OCI-LY3 (cell line): ENCODE data around the gene GAS5.
A peak's percentile ranks its signal among the peaks of the same experiment; 100 is the strongest.

Experiments
- H2AFZ ChIP-seq: fragments of 200-600, 300-600 bp; shearing (Covaris generic); 2 replicates; pipeline ENCODE4 v1.6.0; 2014; ENCODE audit warnings: antibody characterized with exemption, low read depth, low read length
- H3K27ac ChIP-seq: fragments of 200-600, 300-600 bp; sonication (generic); 2 replicates; pipeline ENCODE4 v1.5.1; 2014; ENCODE audit warnings: mild to moderate bottlenecking, low read length, moderate library complexity, mixed read lengths
- H3K27me3 ChIP-seq: fragments of 200-600, 300-600 bp; sonication (generic); 2 replicates; pipeline ENCODE4 v1.6.1; 2014; ENCODE audit warnings: low read depth, low read length, mixed read lengths
- H3K36me3 ChIP-seq: fragments of 200-600, 300-600 bp; sonication (generic); replicated peaks from 2 replicates; pipeline ENCODE3; 2014; ENCODE audit warnings: low read depth, low read length, mixed read lengths
- H3K4me1 ChIP-seq: fragments of 300-600, 200-600 bp; sonication (generic); 2 replicates; pipeline ENCODE4 v1.6.1; 2014; ENCODE audit warnings: low read length, mixed read lengths
- H3K4me2 ChIP-seq: fragments of 200-600, 300-600 bp; sonication (generic); 2 replicates; pipeline ENCODE4 v1.6.1; 2014; ENCODE audit warnings: low read length, mixed read lengths
- H3K4me3 ChIP-seq: fragments of 300-600, 200-600 bp; sonication (generic); 2 replicates; pipeline ENCODE4 v1.5.1; 2014; ENCODE audit warnings: antibody characterized with exemption, mild to moderate bottlenecking, low read length, moderate library complexity
- H3K79me2 ChIP-seq: fragments of 300-600, 200-600 bp; shearing (Covaris generic); 2 replicates; pipeline ENCODE4 v1.6.1; 2014; ENCODE audit warnings: mild to moderate bottlenecking, low read length, mixed read lengths
- H3K9ac ChIP-seq: fragments of 300-600, 200-600 bp; shearing (Covaris generic); 2 replicates; pipeline ENCODE4 v1.6.0; 2014; ENCODE audit warnings: mild to moderate bottlenecking, low read length, moderate library complexity
- H3K9me3 ChIP-seq: fragments of 200-600, 300-600 bp; shearing (Covaris generic); 2 replicates; pipeline ENCODE4 v1.6.1; 2014; ENCODE audit warnings: low read length, mixed read lengths; ENCODE audit not compliant: insufficient read depth
- H4K20me1 ChIP-seq: fragments of 200-600, 300-600 bp; sonication (generic); 2 replicates; pipeline ENCODE4 v1.6.1; 2016; ENCODE audit warnings: low read length, mixed read lengths; ENCODE audit not compliant: insufficient read depth
- CTCF ChIP-seq: fragments of 200-600, 300-600 bp; sonication (generic); IDR thresholded peaks from 2 replicates; pipeline ENCODE4 v1.5.1; 2014; ENCODE audit warnings: antibody characterized with exemption, low read length, low read depth
- EZH2phosphoT487 ChIP-seq: fragments of 200-600 bp; shearing (Covaris generic); IDR thresholded peaks from 2 replicates; pipeline ENCODE4 v1.6.1; 2018; ENCODE audit warnings: antibody characterized with exemption, mixed run types, low read depth

GAS5 gene

GRCh38 chr1:173878251-173878650 is 10.5 kb upstream of the GAS5 start:
- TF ChIP-seq CTCF (no peak), EZH2phosphoT487 (no peak)
- no peak overlapping the region for H3K4me2 ChIP-seq
- H3K36me3 ChIP-seq = peaks cover 2% of the 10 kb centered on the region
- no peaks in the 10 kb centered on the region for H4K20me1 ChIP-seq
- H3K27me3 ChIP-seq = no peaks in the 10 kb centered on the region
- H3K9me3 ChIP-seq = no peaks in the 10 kb centered on the region
- no peak overlapping the region for H3K27ac ChIP-seq
- no peak overlapping the region for H3K9ac ChIP-seq
- no peaks in the 10 kb centered on the region for H3K79me2 ChIP-seq
- H3K4me3 ChIP-seq = no peak overlapping the region
- H2AFZ ChIP-seq = no peak overlapping the region
- no peaks in the 10 kb centered on the region for H3K4me1 ChIP-seq

DNA sequence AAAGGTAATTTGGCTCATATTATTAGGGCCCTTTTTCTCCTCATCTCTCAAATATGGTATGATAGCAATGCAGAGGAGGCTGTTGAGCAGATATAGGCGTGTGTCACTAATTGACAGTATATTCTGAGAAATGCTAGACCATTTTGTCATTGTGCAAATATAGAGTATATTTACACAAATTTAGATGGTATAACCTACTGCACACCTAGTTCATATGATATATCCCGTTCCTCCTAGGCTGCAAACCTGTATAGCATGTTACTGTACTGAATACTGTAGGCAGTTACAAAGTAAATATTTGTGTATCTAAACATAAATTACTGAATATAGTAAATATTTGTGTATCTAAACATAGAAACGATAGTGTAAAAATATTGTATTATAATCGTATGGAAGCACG is 8.9 kb upstream of the GAS5 start:
- no peak overlapping the region for H2AFZ ChIP-seq
- no peak for TF ChIP-seq CTCF
- TF ChIP-seq EZH2phosphoT487 = no peak
- H3K36me3 ChIP-seq = peaks cover 2% of the 10 kb centered on the region
- H3K27me3 ChIP-seq = no peaks in the 10 kb centered on the region
- H3K4me2 ChIP-seq = no peak overlapping the region
- no peaks in the 10 kb centered on the region for H4K20me1 ChIP-seq
- no peaks in the 10 kb centered on the region for H3K9me3 ChIP-seq
- no peak overlapping the region for H3K4me3 ChIP-seq
- no peaks in the 10 kb centered on the region for H3K4me1 ChIP-seq
- H3K27ac ChIP-seq = no peak overlapping the region
- H3K79me2 ChIP-seq = no peaks in the 10 kb centered on the region
- H3K9ac ChIP-seq = no peak overlapping the region

DNA sequence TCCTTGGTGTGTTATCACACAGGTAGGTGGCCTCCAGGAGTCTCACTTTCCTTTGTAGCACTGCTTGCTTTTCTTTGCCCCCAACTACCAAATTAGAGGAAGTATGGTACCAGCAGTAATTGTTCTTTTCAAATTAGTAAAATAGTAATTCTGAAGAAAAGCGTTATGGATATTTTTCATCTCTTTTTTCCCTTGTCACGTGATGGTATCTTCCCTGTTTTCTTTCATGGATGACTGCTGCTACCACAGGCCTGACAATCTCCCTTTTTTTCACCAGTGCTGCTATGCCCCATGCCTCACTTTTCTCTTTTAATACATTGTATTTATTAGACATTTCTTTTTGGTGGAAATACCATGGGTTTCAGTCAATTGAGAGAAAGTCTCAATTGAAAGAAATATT is 3.7 kb upstream of the GAS5 start:
- Histone ChIP-seq H3K36me3 (peaks cover 18% of the 10 kb centered on the region), H3K27ac (no peak overlapping the region), H3K4me1 (peaks cover 27% of the 10 kb centered on the region), H3K9ac (no peak overlapping the region), H2AFZ (no peak overlapping the region), H3K79me2 (peaks cover 17% of the 10 kb centered on the region), H3K4me3 (no peak overlapping the region), H3K9me3 (no peaks in the 10 kb centered on the region), H3K27me3 (no peaks in the 10 kb centered on the region), H3K4me2 (no peak overlapping the region), H4K20me1 (peaks cover 5% of the 10 kb centered on the region)
- TF ChIP-seq EZH2phosphoT487 (no peak), CTCF (no peak)

- Histone ChIP-seq H2AFZ (no peak overlapping the region), H3K36me3 (peaks cover 23% of the 10 kb centered on the region), H3K9ac (no peak overlapping the region), H3K4me2 (0 out of 2 replicates have a peak overlapping the region, but pooled peaks have one; percentile 74), H3K4me1 (peaks cover 32% of the 10 kb centered on the region), H3K4me3 (no peak overlapping the region), H4K20me1 (peaks cover 9% of the 10 kb centered on the region), H3K27me3 (no peaks in the 10 kb centered on the region), H3K79me2 (peaks cover 21% of the 10 kb centered on the region), H3K9me3 (no peaks in the 10 kb centered on the region), H3K27ac (0 out of 2 replicates have a peak overlapping the region, but pooled peaks have one; percentile 84)
- no peak for TF ChIP-seq EZH2phosphoT487
- TF ChIP-seq CTCF = no peak
Observed at GRCh38 chr1:173871091-173871490, 3.3 kb upstream of the GAS5 start.
